NB4 (cell line): ENCODE measurements around the gene STX1B.

Experiments used
- CTCF ChIP-seq: IDR thresholded peaks from one replicate; pipeline ENCODE4 v1.5.1; 2012; ENCODE audit warnings: low read depth, low read length
- MYC ChIP-seq: IDR thresholded peaks from 2 replicates; pipeline ENCODE4 v1.6.1; 2011; ENCODE audit warnings: low read depth, low read length
- POLR2A ChIP-seq: IDR thresholded peaks from 2 replicates; pipeline ENCODE4 v1.6.1; 2011; ENCODE audit warnings: mild to moderate bottlenecking; ENCODE audit not compliant: insufficient read length; ENCODE audit errors: extremely low read depth

- TF ChIP-seq CTCF (no peak), POLR2A (no peak), MYC (no peak)
Measured at GRCh38 chr16:30986129-30986991, 24.1 kb downstream of the STX1B start.
